ENCODE results near the gene CYP46A1.

Gene CYP46A1

GRCh38 chr14:99716850-99717681 is 33.0 kb downstream of the CYP46A1 start:
- no peak for ATAC-seq

- no peak for ATAC-seq
Measured at GRCh38 chr14:99717682-99718013, 33.5 kb downstream of the CYP46A1 start.

DNA sequence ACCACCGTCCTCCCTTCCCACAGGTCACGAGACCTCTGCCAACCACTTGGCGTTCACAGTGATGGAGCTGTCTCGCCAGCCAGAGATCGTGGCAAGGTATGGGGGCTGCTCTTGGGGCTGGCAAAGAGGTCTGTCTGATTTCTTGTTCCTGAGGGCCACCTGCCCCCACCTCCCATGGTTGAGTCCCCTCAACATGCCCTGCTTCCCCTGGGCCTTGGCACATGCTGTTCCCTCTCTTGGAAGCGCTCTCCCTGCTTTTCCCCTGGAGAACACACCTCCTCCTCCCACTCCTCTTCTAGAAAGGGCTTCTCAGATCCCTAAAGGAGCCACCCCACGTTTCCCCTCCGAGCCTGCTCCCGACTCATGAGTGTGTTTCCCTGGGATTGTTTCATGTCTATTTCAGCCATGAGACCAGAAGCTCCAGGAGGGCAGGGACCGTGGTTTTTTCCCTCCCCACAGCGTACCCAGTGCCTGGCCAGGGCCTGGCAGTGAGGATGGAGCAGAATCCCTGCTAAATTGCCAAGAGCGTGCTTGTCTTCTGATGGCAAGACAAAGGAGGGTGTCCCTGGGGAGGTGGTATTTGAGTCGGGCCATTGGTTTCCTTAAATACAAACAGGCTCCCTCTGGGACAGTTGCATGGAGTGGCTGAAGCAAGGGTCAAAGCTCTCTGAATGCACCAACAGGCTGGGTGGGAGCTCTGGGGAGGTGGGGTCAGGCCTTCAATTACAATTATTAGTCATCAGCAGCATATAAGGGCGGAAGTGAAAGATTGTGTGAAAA is 34.1 kb downstream of the CYP46A1 start:
- ATAC-seq = peak in 1 of 2 donors; percentile 24

DNA sequence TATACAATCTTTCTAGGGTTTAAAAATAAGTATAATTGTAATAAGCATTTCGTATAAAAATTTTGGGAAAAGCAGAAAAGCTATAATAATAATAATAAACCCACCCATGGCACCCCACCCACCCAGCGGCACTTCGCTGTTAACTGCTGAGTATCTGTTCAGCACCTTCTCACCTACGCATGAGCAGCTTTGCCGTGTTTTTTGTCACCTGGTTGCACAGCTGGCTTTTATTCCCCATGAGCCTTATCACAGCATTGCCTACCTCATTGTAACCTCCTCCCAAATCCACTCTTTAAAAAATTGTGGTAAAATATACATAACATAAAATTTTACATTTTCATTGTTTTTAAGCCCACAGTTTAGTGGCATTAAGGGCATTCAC is 34.7 kb downstream of the CYP46A1 start:
- ATAC-seq = no peak

GRCh38 chr14:99720941-99721791 is 37.1 kb downstream of the CYP46A1 start:
- ATAC-seq = no peak

GRCh38 chr14:99721792-99722516 is 37.9 kb downstream of the CYP46A1 start:
- no peak for ATAC-seq

- ATAC-seq = no peak
Measured at GRCh38 chr14:99722741-99723140, 38.6 kb downstream of the CYP46A1 start.

DNA sequence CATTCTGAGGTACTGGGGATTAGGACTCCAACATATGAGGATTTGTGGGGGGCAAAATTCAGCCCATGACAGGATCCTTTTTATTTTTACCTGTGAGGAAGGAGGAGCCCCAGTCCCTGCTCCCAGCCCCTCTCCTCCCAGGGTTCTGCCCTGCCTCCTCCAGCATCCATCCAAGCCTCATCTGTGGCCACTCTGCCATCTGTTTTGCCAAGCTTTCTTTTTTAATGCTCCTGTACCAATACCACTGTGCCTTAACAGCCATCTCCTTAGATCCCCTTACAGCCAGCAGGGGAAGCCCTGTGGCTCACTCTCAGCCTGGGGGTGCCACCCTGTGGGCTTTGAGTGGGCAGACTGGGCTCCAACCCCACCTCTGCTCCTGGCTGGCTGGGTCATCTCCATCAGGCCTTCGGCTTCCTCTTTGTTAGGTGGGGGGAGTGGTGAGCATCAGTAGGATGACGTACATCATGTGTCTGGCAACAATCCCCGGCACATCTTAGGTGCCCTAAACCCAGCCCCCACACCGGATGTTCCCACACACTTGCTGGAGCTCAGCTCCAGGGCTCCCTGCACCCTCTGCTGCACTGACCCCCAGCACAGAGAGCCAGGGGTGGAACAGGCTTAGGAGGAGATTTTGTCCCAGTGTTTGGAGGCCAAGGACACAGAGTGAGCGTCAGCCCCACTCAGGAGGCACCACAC is 40.2 kb downstream of the CYP46A1 start:
- ATAC-seq = no peak

- no peak for ATAC-seq
Measured at GRCh38 chr14:99724939-99725773, 41.1 kb downstream of the CYP46A1 start.

DNA sequence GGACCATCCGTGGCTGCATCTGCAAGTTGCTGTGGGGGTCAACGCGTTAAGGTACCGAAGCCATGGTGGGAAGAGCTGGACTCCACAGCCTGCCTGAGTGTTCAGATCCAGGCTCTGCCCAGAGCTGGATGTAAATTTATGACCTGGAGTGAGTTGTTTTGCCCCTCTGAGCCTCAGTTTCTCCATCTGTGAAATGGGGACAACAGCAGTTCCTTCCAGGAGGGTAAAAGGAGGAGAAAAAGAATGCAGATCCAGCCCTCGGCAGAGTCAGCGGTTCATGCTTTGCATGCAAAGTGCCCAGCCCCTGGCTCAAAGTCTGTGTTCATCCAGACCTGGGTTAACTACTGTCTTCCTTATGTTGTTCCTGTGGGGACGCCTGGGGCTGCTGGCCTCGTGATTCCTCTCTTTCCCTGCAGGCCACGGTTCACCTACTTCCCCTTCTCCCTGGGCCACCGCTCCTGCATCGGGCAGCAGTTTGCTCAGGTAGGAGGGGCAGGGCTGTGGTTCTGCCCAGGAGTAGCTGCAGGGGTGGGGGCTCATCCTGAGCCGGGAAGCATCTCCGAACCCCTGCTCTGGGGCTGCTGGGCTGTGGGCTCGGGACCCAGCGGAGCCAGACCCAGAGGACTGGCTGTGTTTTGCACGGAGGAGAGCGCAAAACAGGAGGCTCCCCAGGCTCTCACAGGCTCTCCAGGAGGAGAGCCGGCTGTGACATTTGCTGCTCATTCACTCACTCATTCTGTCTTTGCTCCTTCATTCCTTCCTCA is 41.9 kb downstream of the CYP46A1 start:
- no peak for ATAC-seq

GRCh38 chr14:99726538-99727095 is 42.5 kb downstream of the CYP46A1 start:
- ATAC-seq = no peak

GRCh38 chr14:99727096-99727870 is 43.2 kb downstream of the CYP46A1 start:
- ATAC-seq = no peak

DNA sequence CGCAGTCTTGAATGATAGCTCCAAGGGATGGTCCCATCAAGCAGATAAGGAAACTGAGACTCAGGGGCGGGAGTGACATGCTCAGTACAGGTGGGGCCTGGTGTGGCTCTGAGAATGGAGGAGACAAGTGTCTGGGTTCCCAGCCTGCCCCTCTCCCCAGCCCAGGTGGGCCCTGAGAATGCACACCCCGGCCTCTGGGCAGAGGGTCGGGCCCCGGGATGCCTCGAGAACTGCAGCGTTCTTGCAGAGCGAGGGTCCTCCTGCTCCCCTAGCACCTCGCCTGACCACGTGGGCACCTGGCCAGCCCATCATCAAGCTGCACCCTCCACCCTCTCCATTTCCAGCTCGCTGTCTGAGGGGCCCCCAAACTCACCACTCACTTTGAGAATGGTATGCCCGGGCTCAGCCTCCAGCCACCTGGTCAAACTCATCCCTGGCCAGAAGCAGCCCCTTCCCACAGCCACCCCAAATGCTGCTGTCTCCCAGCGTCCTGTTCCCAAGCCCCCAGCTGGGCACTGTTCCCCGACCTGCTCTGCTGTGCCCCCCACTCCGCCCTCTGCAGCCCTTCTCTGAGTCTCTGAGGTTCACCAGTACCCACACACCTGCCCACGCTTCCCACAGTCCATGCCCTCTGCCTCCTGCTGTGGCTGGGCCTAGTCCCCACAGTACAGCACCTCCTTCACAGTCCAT is 44.3 kb downstream of the CYP46A1 start:
- no peak for ATAC-seq

DNA sequence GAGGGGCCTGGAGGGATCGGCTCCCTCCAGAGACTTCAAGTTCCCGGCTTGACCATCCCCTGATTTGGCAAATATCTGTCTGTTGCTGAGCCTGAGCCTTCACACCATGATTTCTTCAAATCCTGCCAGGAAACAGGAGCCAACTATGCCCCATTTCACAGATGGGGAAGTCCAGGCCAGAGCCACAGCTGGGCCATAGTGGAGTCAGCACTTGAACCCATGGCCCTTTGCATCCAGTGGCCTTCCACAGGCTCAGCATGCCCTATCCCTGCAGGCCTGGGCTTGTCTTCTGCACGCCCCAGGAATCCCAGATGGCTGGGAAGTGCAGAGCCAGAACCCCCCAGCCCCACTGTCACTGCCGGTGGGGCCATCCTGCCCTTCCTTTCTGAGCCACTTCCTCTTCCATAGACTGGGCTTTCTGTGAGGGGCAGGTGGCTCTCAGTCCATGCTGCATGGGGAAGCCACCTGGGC is 44.9 kb downstream of the CYP46A1 start:
- no peak for ATAC-seq

GRCh38 chr14:99729991-99730875 is 46.1 kb downstream of the CYP46A1 start:
- ATAC-seq = peak; percentile 48 to 54

DNA sequence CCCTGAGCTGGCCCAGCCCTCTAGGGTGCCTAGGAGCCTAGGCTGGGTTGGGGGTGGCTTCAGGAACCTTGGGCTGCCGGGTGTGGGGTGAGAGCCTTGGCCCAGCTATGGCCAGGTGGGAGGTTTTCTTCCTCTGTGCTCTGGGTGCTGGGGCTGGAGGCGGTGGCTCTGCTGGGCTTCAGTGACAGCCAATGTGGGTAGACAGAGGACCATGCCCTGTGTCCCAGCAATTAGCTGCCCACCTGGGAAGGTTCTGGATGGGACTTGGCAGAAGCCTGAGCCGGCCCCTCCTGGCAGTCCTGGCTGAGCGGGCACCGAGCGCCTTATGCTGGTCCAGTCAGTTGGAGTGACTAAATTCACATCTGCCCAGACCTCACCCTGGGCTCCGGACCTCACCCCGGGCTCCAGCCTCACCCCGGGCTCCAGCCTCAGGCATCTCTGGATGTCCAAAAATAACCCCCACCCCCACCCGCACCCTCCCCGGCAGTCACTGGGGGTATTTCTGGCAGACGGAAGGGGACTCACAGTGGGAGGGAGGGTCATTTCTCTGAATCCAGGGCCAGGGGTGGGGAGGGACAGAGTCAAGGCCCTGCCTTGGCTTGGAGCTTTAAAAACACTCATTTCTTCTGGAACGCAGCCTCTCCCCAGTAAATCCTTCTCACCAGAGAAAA is 46.9 kb downstream of the CYP46A1 start:
- no peak for ATAC-seq
